ENCODE data around the gene P4HTM.
A peak's percentile ranks its signal among the peaks of the same experiment; 100 is the strongest.

P4HTM gene

GRCh38 chr3:49012441-49013017 lies 22.5 kb downstream of the P4HTM start:
- DNase-seq = no peak

- no peak for DNase-seq
Measured at GRCh38 chr3:49013113-49013737, 23.2 kb downstream of the P4HTM start.

GRCh38 chr3:49013738-49014660 lies 24.0 kb downstream of the P4HTM start:
- DNase-seq = no peak

GRCh38 chr3:49015072-49015471 lies 25.0 kb downstream of the P4HTM start:
- DNase-seq = no peak

- DNase-seq = no peak
Measured at GRCh38 chr3:49015765-49016164, 25.7 kb downstream of the P4HTM start.

- DNase-seq = no peak
Measured at GRCh38 chr3:49016414-49017228, 26.6 kb downstream of the P4HTM start.

GRCh38 chr3:49017229-49017970 lies 27.4 kb downstream of the P4HTM start:
- no peak for DNase-seq

- no peak for DNase-seq
Measured at GRCh38 chr3:49017971-49018706, 28.1 kb downstream of the P4HTM start, which contains the start of gene DALRD3. DALRD3 (minus strand) TSS chr3:49018580; CDS start chr3:49018564, 16 bp downstream.

- DNase-seq = no peak
Measured at GRCh38 chr3:49018707-49019006, 28.6 kb downstream of the P4HTM start.

- DNase-seq = no peak
Measured at GRCh38 chr3:49019941-49020329, 29.9 kb downstream of the P4HTM start.

- no peak for DNase-seq
Measured at GRCh38 chr3:49020330-49021212, 30.5 kb downstream of the P4HTM start.

GRCh38 chr3:49021213-49021812 lies 31.3 kb downstream of the P4HTM start:
- peak; percentile 64 for DNase-seq

- DNase-seq = peak; percentile 36
Measured at GRCh38 chr3:49021813-49022687, 32.0 kb downstream of the P4HTM start, which contains the start of gene NDUFAF3. NDUFAF3 (plus strand) TSS chr3:49022121; CDS start chr3:49022145, 24 bp downstream.

- DNase-seq = no peak
Measured at GRCh38 chr3:49022688-49023171, 32.7 kb downstream of the P4HTM start.

GRCh38 chr3:49023775-49024174 lies 33.7 kb downstream of the P4HTM start:
- DNase-seq = no peak

GRCh38 chr3:49024449-49024848 lies 34.4 kb downstream of the P4HTM start:
- no peak for DNase-seq

GRCh38 chr3:49025005-49025792 lies 35.2 kb downstream of the P4HTM start:
- DNase-seq = no peak
